IMR-90 (cell line): ENCODE data around the gene TET1. TPM values are rescaled to one million over a fixed set of nuclear protein-coding genes. Genes with fewer than 3 reads are reported as not detected.

ENCODE experiments used
- ATAC-seq: fragments of 200-7000 bp; cut with Tn5 transposase; 2 replicates; pipeline ENCODE4 v1.9.1; 2020; ENCODE audit warnings: low read depth, mild to moderate bottlenecking, moderate library complexity
- BruUV-seq: library from RNA; stranded (reverse); fragments of 400-500 nt; replicated peaks from 2 replicates; lab custom pipeline; 2021; lab: Mats Ljungman, UMichigan
- CTCF ChIA-PET: fragments of 300-600 bp; formaldehyde crosslinking; extraction: SDS; loops from one replicate; lab custom pipeline; 2021; ENCODE audit warnings: antibody characterized with exemption; lab: Yijun Ruan, JAX
- POLR2A ChIA-PET: fragments of 300-600 bp; sonication (Branson Sonifier 250); formaldehyde crosslinking; loops from one replicate; lab custom pipeline; 2022; ENCODE audit warnings: antibody characterized with exemption; ENCODE audit not compliant: unreplicated experiment; lab: Charles Lee
- DNase-seq: peaks from one replicate; pipeline ENCODE4 v3.0.0; 2013
- H2AFZ ChIP-seq: replicated peaks from 2 replicates; pipeline ENCODE3; 2013; ENCODE audit warnings: low read length, mild to moderate bottlenecking; ENCODE audit not compliant: poor library complexity
- H2AK5ac ChIP-seq: 2 replicates; pipeline ENCODE4 v1.6.1; 2013; ENCODE audit warnings: low read depth, low read length, inconsistent platforms
- H2AK9ac ChIP-seq: replicated peaks from 2 replicates; pipeline ENCODE3; 2013; ENCODE audit warnings: mild to moderate bottlenecking, low read depth, low read length, moderate library complexity; ENCODE audit not compliant: poor library complexity
- H2BK120ac ChIP-seq: 2 replicates; pipeline ENCODE4 v1.6.1; 2013; ENCODE audit warnings: low read depth, low read length, inconsistent platforms
- H2BK15ac ChIP-seq: 3 replicates; pipeline ENCODE4 v1.6.1; 2013; ENCODE audit warnings: low read depth, low read length, inconsistent platforms
- H2BK20ac ChIP-seq: 2 replicates; pipeline ENCODE4 v1.6.1; 2013; ENCODE audit warnings: low read depth, mild to moderate bottlenecking, inconsistent platforms, low read length, moderate library complexity
- H2BK5ac ChIP-seq: 2 replicates; pipeline ENCODE4 v1.6.1; 2013; ENCODE audit warnings: mild to moderate bottlenecking, low read depth, low read length, inconsistent platforms; ENCODE audit not compliant: poor library complexity, severe bottlenecking
- H3K14ac ChIP-seq: replicated peaks from 2 replicates; pipeline ENCODE4 v1.6.1; 2013; ENCODE audit warnings: low read depth, low read length, inconsistent platforms
- H3K18ac ChIP-seq: 2 replicates; pipeline ENCODE4 v1.6.1; 2013; ENCODE audit warnings: low read depth, low read length, control low read depth
- H3K23ac ChIP-seq: 2 replicates; pipeline ENCODE4 v1.6.1; 2013; ENCODE audit warnings: low read depth, low read length, inconsistent platforms
- H3K27ac ChIP-seq: 2 replicates; pipeline ENCODE4 v1.5.1; 2013; ENCODE audit warnings: mild to moderate bottlenecking, control low read depth, low read length; ENCODE audit not compliant: insufficient read depth
- H3K27me3 ChIP-seq: 2 replicates; pipeline ENCODE4 v1.6.1; 2013; ENCODE audit warnings: low read length; ENCODE audit not compliant: control insufficient read depth, insufficient read depth
- H3K36me3 ChIP-seq: 2 replicates; pipeline ENCODE4 v1.6.1; 2013; ENCODE audit warnings: low read length, mixed read lengths; ENCODE audit not compliant: control insufficient read depth, insufficient read depth
- H3K4ac ChIP-seq: 2 replicates; pipeline ENCODE4 v1.6.1; 2013; ENCODE audit warnings: low read depth, low read length, inconsistent platforms
- H3K4me1 ChIP-seq: 2 replicates; pipeline ENCODE4 v1.6.1; 2013; ENCODE audit warnings: low read length, mixed read lengths; ENCODE audit not compliant: control insufficient read depth, insufficient read depth
- H3K4me2 ChIP-seq: 2 replicates; pipeline ENCODE4 v1.6.1; 2013; ENCODE audit warnings: low read depth, mild to moderate bottlenecking, control low read depth, low read length, moderate library complexity
- H3K4me3 ChIP-seq: 2 replicates; pipeline ENCODE4 v1.5.1; 2013; ENCODE audit warnings: low read depth, mild to moderate bottlenecking, control low read depth, low read length, moderate library complexity; ENCODE audit not compliant: insufficient read depth
- H3K56ac ChIP-seq: 2 replicates; pipeline ENCODE4 v1.6.1; 2013; ENCODE audit warnings: low read length, inconsistent platforms; ENCODE audit not compliant: insufficient read depth; ENCODE audit errors: extremely low read depth
- H3K79me1 ChIP-seq, 2 experiments: 2 replicates each; pipeline ENCODE4 v1.6.1; 2013; ENCODE audit warnings: low read length in 2 of 2, inconsistent platforms in 1 of 2, low read depth in 1 of 2
- H3K9ac ChIP-seq: 2 replicates; pipeline ENCODE4 v1.6.1; 2013; ENCODE audit warnings: low read depth, low read length, control low read depth
- H3K9me1 ChIP-seq: 2 replicates; pipeline ENCODE4 v1.6.1; 2013; ENCODE audit warnings: low read length, inconsistent platforms; ENCODE audit not compliant: insufficient read depth
- H3K9me3 ChIP-seq: 2 replicates; pipeline ENCODE4 v1.6.1; 2013; ENCODE audit warnings: low read length; ENCODE audit not compliant: control insufficient read depth, insufficient read depth
- H4K20me1 ChIP-seq: 2 replicates; pipeline ENCODE4 v1.6.1; 2013; ENCODE audit warnings: low read length, inconsistent platforms; ENCODE audit not compliant: insufficient read depth
- H4K5ac ChIP-seq: 2 replicates; pipeline ENCODE4 v1.6.1; 2013; ENCODE audit warnings: mild to moderate bottlenecking, low read depth, low read length, control low read depth
- H4K8ac ChIP-seq, 2 experiments: 2 replicates each; pipeline ENCODE4 v1.6.1; 2013; ENCODE audit warnings: low read depth in 2 of 2, low read length in 2 of 2, control low read depth in 1 of 2, inconsistent platforms in 1 of 2
- H4K91ac ChIP-seq: 2 replicates; pipeline ENCODE4 v1.6.1; 2013; ENCODE audit warnings: low read depth, low read length, inconsistent platforms; ENCODE audit not compliant: insufficient read depth
- CEBPB ChIP-seq: IDR thresholded peaks from 2 replicates; pipeline ENCODE4 v1.6.1; 2012; ENCODE audit warnings: low read depth, low read length, improper control_type of control experiment
- FOS ChIP-seq: fragments of 150-350 bp; IDR thresholded peaks from 2 replicates; pipeline ENCODE4 v1.6.1; 2016; ENCODE audit warnings: low read depth, low read length
- MAFK ChIP-seq: IDR thresholded peaks from 2 replicates; pipeline ENCODE4 v1.6.1; 2012; ENCODE audit warnings: low read depth, low read length, improper control_type of control experiment
- MAZ ChIP-seq: IDR thresholded peaks from 2 replicates; pipeline ENCODE4 v1.6.1; 2012; ENCODE audit warnings: low read depth, mild to moderate bottlenecking, low read length, improper control_type of control experiment, moderate library complexity, borderline replicate concordance
- NFE2L2 ChIP-seq: fragments of 150-350 bp; IDR thresholded peaks from 2 replicates; pipeline ENCODE4 v1.6.1; 2016; ENCODE audit warnings: low read depth, mild to moderate bottlenecking, low read length
- POLR2A ChIP-seq: IDR thresholded peaks from 2 replicates; pipeline ENCODE4 v1.6.1; 2012; ENCODE audit warnings: mild to moderate bottlenecking, low read depth, low read length
- RAD21 ChIP-seq: IDR thresholded peaks from 2 replicates; pipeline ENCODE4 v1.6.1; 2012; ENCODE audit warnings: low read length, improper control_type of control experiment
- RCOR1 ChIP-seq: IDR thresholded peaks from 2 replicates; pipeline ENCODE4 v1.6.1; 2012; ENCODE audit warnings: mild to moderate bottlenecking, low read length, improper control_type of control experiment; ENCODE audit not compliant: insufficient replicate concordance
- SMC3 ChIP-seq: fragments of 150-350 bp; IDR thresholded peaks from 2 replicates; pipeline ENCODE4 v1.6.1; 2016; ENCODE audit warnings: low read depth, mild to moderate bottlenecking, antibody characterized with exemption, low read length, moderate library complexity
- WGBS, 2 experiments: methylation state at CpG; one replicate each; pipeline versions ENCODE4 v1.1.5 to v1.1.7; 2013; ENCODE audit warnings: missing lambda C conversion rate in 2 of 2; ENCODE audit not compliant: insufficient read length in 1 of 2; ENCODE audit errors: extremely low coverage in 2 of 2; 5-methylcytosine and 5-hydroxymethylcytosine counted together
- dilution Hi-C: fragments of 300-500 bp; cut with HindIII; formaldehyde crosslinking; loops from one replicate; pipeline ENCODE4 v1.14.3; 2018; ENCODE audit warnings: low sequenced_read_pairs; ENCODE audit not compliant: unreplicated experiment
- in situ Hi-C: fragments of 300-500 bp; cut with MboI; formaldehyde crosslinking; loops from 3 replicates; pipeline ENCODE4 v1.14.3; 2019; ENCODE audit warnings: low sequenced_read_pairs, inconsistent platforms, mixed read lengths
- intact Hi-C: fragments of 100-400 bp; cut with micrococcal nuclease; formaldehyde crosslinking; loops from 2 replicates; pipeline ENCODE4 v1.10.0; 2022
- polyA plus RNA-seq, 3 experiments: library from polyadenylated mRNA; depleted of rRNA; stranded (reverse); fragments of >200 nt; gene quantifications; 2 replicates each; pipeline ENCODE4 v1.2.3, GENCODE V29; 2012; ENCODE audit warnings: low replicate concordance in 1 of 3
- total RNA-seq: library from RNA; depleted of rRNA; stranded (reverse); fragments of >200 nt; gene quantifications from 2 replicates; pipeline ENCODE4 v1.2.3, GENCODE V29; 2012
- TF ChIP-seq, protein P1 (sequence below): conservative IDR thresholded peaks from 2 replicates; pipeline ENCODE4 v1.5.1; 2012; ENCODE audit warnings: mild to moderate bottlenecking, low read depth, low read length, improper control_type of control experiment

The TET1 gene
- total and polyA plus RNA-seq, 2 of the 4 experiments (the other 2 are of a cell fraction): 1.0 to 4.3 TPM

DNA sequence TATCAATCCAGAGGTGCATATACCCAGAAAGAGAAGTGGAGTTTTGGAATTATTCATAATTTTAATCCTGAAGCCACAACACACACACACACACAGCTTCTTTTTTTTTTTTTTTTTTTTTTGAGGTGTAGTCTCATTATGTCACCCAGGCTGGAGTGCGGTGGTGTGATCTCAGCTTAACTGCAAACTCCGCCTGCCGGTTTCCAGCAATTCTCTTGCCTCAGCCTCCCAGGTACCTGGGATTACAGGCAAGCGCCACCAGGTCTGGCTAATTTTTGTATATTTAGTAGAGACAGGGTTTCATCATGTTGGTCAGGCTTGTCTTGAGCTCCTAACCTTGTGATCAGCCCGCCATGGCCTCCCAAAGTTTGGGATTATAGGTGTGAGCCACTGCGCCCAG is 35.4 kb downstream of the TET1 start:
- no peak overlapping the region for H3K4me2 ChIP-seq
- no peak overlapping the region for H3K56ac ChIP-seq
- H3K27me3 ChIP-seq: no peaks in the 10 kb centered on the region
- intact Hi-C loops (no loop called here), in situ Hi-C loops (no loop called here), dilution Hi-C loops (no loop called here)
- no TSS peak for BruUV-seq
- H2BK5ac ChIP-seq: no peak overlapping the region
- H3K9ac ChIP-seq: no peak overlapping the region
- no peak for DNase-seq
- H3K4me1 ChIP-seq: peaks cover 7% of the 10 kb centered on the region
- H3K23ac ChIP-seq: no peak overlapping the region
- peaks cover 7 to 28% of the 10 kb centered on the region in 2 experiments; a peak in 3 of 4 replicates for H3K79me1 ChIP-seq
- CTCF ChIA-PET: no interaction called here
- no peak overlapping the region for H2BK20ac ChIP-seq
- H3K36me3 ChIP-seq: peaks cover under 1% of the 10 kb centered on the region; the same call in 1 of the 2 replicates
- no peak overlapping the region for H4K5ac ChIP-seq
- no peak overlapping the region for H2AFZ ChIP-seq
- no peaks in the 10 kb centered on the region for H4K20me1 ChIP-seq
- no peak overlapping the region for H2AK5ac ChIP-seq
- ATAC-seq: no peak
- H2BK15ac ChIP-seq: no peak overlapping the region
- H3K4me3 ChIP-seq: no peak overlapping the region
- no CpG with 5 or more reads among the region's 6 CpGs for WGBS, 2 experiments
- H2BK120ac ChIP-seq: no peak overlapping the region
- H3K27ac ChIP-seq: no peak overlapping the region
- peaks cover 6% of the 10 kb centered on the region; the same call in 1 of the 2 replicates for H3K9me1 ChIP-seq
- no peak overlapping the region for H3K18ac ChIP-seq
- TF ChIP-seq MAZ: no peak
- TF ChIP-seq CEBPB: no peak
- TF ChIP-seq SMC3: no peak
- no peak for TF ChIP-seq POLR2A
- TF ChIP-seq, protein P1, sequence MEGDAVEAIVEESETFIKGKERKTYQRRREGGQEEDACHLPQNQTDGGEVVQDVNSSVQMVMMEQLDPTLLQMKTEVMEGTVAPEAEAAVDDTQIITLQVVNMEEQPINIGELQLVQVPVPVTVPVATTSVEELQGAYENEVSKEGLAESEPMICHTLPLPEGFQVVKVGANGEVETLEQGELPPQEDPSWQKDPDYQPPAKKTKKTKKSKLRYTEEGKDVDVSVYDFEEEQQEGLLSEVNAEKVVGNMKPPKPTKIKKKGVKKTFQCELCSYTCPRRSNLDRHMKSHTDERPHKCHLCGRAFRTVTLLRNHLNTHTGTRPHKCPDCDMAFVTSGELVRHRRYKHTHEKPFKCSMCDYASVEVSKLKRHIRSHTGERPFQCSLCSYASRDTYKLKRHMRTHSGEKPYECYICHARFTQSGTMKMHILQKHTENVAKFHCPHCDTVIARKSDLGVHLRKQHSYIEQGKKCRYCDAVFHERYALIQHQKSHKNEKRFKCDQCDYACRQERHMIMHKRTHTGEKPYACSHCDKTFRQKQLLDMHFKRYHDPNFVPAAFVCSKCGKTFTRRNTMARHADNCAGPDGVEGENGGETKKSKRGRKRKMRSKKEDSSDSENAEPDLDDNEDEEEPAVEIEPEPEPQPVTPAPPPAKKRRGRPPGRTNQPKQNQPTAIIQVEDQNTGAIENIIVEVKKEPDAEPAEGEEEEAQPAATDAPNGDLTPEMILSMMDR: no peak
- no peak for TF ChIP-seq RAD21
- TF ChIP-seq RCOR1: no peak
- no peak for TF ChIP-seq FOS
- TF ChIP-seq MAFK: no peak
- TF ChIP-seq NFE2L2: no peak
- no peaks in the 10 kb centered on the region for H3K9me3 ChIP-seq
- no peak overlapping the region for H4K8ac ChIP-seq
- H2AK9ac ChIP-seq: no peak overlapping the region
- H4K91ac ChIP-seq: no peak overlapping the region
- no peak overlapping the region for H3K14ac ChIP-seq
- POLR2A ChIA-PET: interaction anchor here (0.6 kb wide), 2 partner anchors 20 to 52 kb away, joined by 3 to 4 read pairs; no protein-coding TSS in a partner anchor
- no peak overlapping the region for H3K4ac ChIP-seq
